Adipocyte (in vitro differentiated cells): ENCODE data around the gene TRH.
A peak's percentile ranks its signal among the peaks of the same experiment; 100 is the strongest.
"Not testable (repeated sequence)": the region's sequence is repeated elsewhere in the genome, so short reads cannot be mapped to it uniquely, and the experiment has no call there.

Experiments used
- DNase-seq: peaks from one replicate; pipeline ENCODE4 v3.0.0-alpha.2; 2015; ENCODE audit warnings: low read depth
- H3K27me3 ChIP-seq: replicated peaks from 2 replicates; pipeline ENCODE4 v1.7.0; 2013; ENCODE audit warnings: mild to moderate bottlenecking, low read length, moderate library complexity; ENCODE audit not compliant: control insufficient read depth, insufficient read depth
- H3K36me3 ChIP-seq: 2 replicates; pipeline ENCODE4 v1.7.0; 2013; ENCODE audit warnings: low read length, mild to moderate bottlenecking, moderate library complexity; ENCODE audit not compliant: control insufficient read depth, insufficient read depth, severe bottlenecking
- H3K4me1 ChIP-seq: 2 replicates; pipeline ENCODE4 v1.7.0; 2013; ENCODE audit warnings: mild to moderate bottlenecking, low read length, moderate library complexity; ENCODE audit not compliant: control insufficient read depth, insufficient read depth
- H3K4me3 ChIP-seq: 2 replicates; pipeline ENCODE4 v1.7.0; 2013; ENCODE audit warnings: mild to moderate bottlenecking, low read length, moderate library complexity
- H3K9ac ChIP-seq: 2 replicates; pipeline ENCODE4 v1.7.0; 2013; ENCODE audit warnings: mild to moderate bottlenecking, low read length, moderate library complexity
- H3K9me3 ChIP-seq: 2 replicates; pipeline ENCODE4 v1.7.0; 2013; ENCODE audit warnings: mild to moderate bottlenecking, low read length, moderate library complexity; ENCODE audit not compliant: control insufficient read depth

Gene TRH

GRCh38 chr3:130013246-130013645 is 38.7 kb downstream of the TRH start:
- H3K4me3 ChIP-seq, H3K9ac ChIP-seq, H3K4me1 ChIP-seq, H3K9me3 ChIP-seq, DNase-seq, H3K27me3 ChIP-seq, H3K36me3 ChIP-seq: not testable (repeated sequence)

GRCh38 chr3:130014526-130014925 is 40.0 kb downstream of the TRH start:
- H3K27me3 ChIP-seq, result no peaks in the 10 kb centered on the region
- no peaks in the 10 kb centered on the region for H3K36me3 ChIP-seq
- no peak overlapping the region for H3K4me3 ChIP-seq
- peak; percentile 1 for DNase-seq
- H3K4me1 ChIP-seq, result no peaks in the 10 kb centered on the region
- no peaks in the 10 kb centered on the region for H3K9me3 ChIP-seq
- H3K9ac ChIP-seq, result no peak overlapping the region

GRCh38 chr3:130017661-130018060 is 43.1 kb downstream of the TRH start:
- H3K27me3 ChIP-seq, H3K36me3 ChIP-seq, H3K4me3 ChIP-seq, H3K9me3 ChIP-seq, H3K9ac ChIP-seq, DNase-seq, H3K4me1 ChIP-seq: not testable (repeated sequence)

- H3K27me3 ChIP-seq, H3K9ac ChIP-seq, H3K4me1 ChIP-seq, H3K9me3 ChIP-seq, H3K4me3 ChIP-seq, H3K36me3 ChIP-seq, DNase-seq: not testable (repeated sequence)
Measured at GRCh38 chr3:130026146-130026829, 51.8 kb downstream of the TRH start.

GRCh38 chr3:130027437-130027836 is 52.9 kb downstream of the TRH start:
- DNase-seq, H3K27me3 ChIP-seq, H3K4me1 ChIP-seq, H3K9me3 ChIP-seq, H3K4me3 ChIP-seq, H3K9ac ChIP-seq, H3K36me3 ChIP-seq: not testable (repeated sequence)
